CD4-positive, alpha-beta T cell (primary cell): ENCODE data around the gene MEPE. TPM values are rescaled to one million over a fixed set of nuclear protein-coding genes. Genes with fewer than 3 reads are reported as not detected.

Experiments
- ATAC-seq: fragments of 200-7000 bp; cut with Tn5 transposase; one replicate; pipeline ENCODE4 v1.10.0; 2022; ENCODE audit warnings: mild to moderate bottlenecking; ENCODE audit not compliant: poor library complexity
- CTCF ChIA-PET: fragments of 350-600 bp; sonication (Branson Sonifier 250); formaldehyde crosslinking; loops from one replicate; lab custom pipeline; 2021; ENCODE audit warnings: antibody characterized with exemption, inconsistent platforms; lab: Charles Lee
- POLR2A ChIA-PET: fragments of 350-600 bp; sonication (Branson Sonifier 250); formaldehyde crosslinking; loops from one replicate; lab custom pipeline; 2021; ENCODE audit warnings: antibody characterized with exemption, inconsistent platforms; lab: Charles Lee
- DNase-seq, 14 experiments: peaks; one replicate each; pipeline ENCODE4 v3.0.0-alpha.2; 2013 to 2020; ENCODE audit warnings: mixed read lengths in 2 of 14
- H3K27ac ChIP-seq, 2 donors: one replicate each; pipeline versions ENCODE4 v1.5.1 to v1.7.0; 2013; ENCODE audit warnings: low read length in 2 of 2, low read depth in 1 of 2, mild to moderate bottlenecking in 1 of 2
- H3K27me3 ChIP-seq, 2 experiments: 1 replicate in 1 of 2; 2 replicates in 1 of 2; pipeline versions ENCODE4 v1.6.1 to v1.7.0; 2013; ENCODE audit warnings: low read length in 2 of 2, control low read depth in 1 of 2, mild to moderate bottlenecking in 1 of 2, moderate library complexity in 1 of 2; ENCODE audit not compliant: insufficient read depth in 2 of 2, control insufficient read depth in 1 of 2
- H3K36me3 ChIP-seq: one replicate; pipeline ENCODE4 v1.6.1; 2013; ENCODE audit warnings: low read length, control low read depth; ENCODE audit not compliant: insufficient read depth
- H3K4me1 ChIP-seq: one replicate; pipeline ENCODE4 v1.6.1; 2013; ENCODE audit warnings: low read length, control low read depth; ENCODE audit not compliant: insufficient read depth
- H3K4me3 ChIP-seq: one replicate; pipeline ENCODE4 v1.5.1; 2013; ENCODE audit warnings: mild to moderate bottlenecking, low read length, moderate library complexity
- H3K9me3 ChIP-seq, 2 experiments: 1 replicate in 1 of 2; 2 replicates in 1 of 2; pipeline versions ENCODE4 v1.6.1 to v1.7.0; 2013; ENCODE audit warnings: low read length in 2 of 2, mild to moderate bottlenecking in 2 of 2, control low read depth in 1 of 2, moderate library complexity in 1 of 2; ENCODE audit not compliant: control insufficient read depth in 1 of 2, insufficient read depth in 1 of 2
- H3K27ac Mint-ChIP-seq: one replicate; pipeline ENCODE4 v1.8.0; 2020; ENCODE audit warnings: mixed read lengths
- H3K27me3 Mint-ChIP-seq: one replicate; pipeline ENCODE4 v1.8.0; 2021; ENCODE audit warnings: mixed read lengths
- H3K36me3 Mint-ChIP-seq: one replicate; pipeline ENCODE4 v1.8.0; 2021; ENCODE audit warnings: low read depth, mixed read lengths
- H3K4me1 Mint-ChIP-seq: one replicate; pipeline ENCODE4 v1.8.0; 2021; ENCODE audit warnings: low read depth, mixed read lengths
- H3K4me3 Mint-ChIP-seq: one replicate; pipeline ENCODE4 v1.8.0; 2020; ENCODE audit warnings: mild to moderate bottlenecking, mixed read lengths
- H3K9me3 Mint-ChIP-seq: one replicate; pipeline ENCODE4 v1.8.0; 2020; ENCODE audit warnings: mixed read lengths
- CTCF ChIP-seq: fragments of 200-600 bp; IDR thresholded peaks from one replicate; pipeline ENCODE4 v1.8.0; 2022; ENCODE audit warnings: antibody characterized with exemption, mild to moderate bottlenecking
- intact Hi-C, 2 experiments: fragments of 100-400 bp; cut with DNase I in 1 of 2; cut with micrococcal nuclease in 1 of 2; formaldehyde crosslinking; loops; one replicate each; pipeline versions ENCODE4 v1.15.1 to v1.9.0; 2023 to 2025; cut with DNase I, micrococcal nuclease
- total RNA-seq, 174 experiments: library from RNA in 2 of 174; stranded (reverse) in 2 of 174; gene quantifications; one replicate each; pipeline ENCODE4 v1.2.3 and lab custom pipeline; 2021 to 2026

Gene MEPE
- total RNA-seq, 2 experiments from 2014 or later, result not detected

GRCh38 chr4:87880106-87880505, 47.3 kb downstream of the MEPE start:
- Histone ChIP-seq H3K27me3 (no peaks in the 10 kb centered on the region), H3K9me3 (no peaks in the 10 kb centered on the region), H3K36me3 (no peaks in the 10 kb centered on the region), H3K4me3 (no peak overlapping the region), H3K27ac (no peak overlapping the region), H3K4me1 (no peaks in the 10 kb centered on the region)
- DNase-seq, result no peak
- Mint-ChIP-seq H3K27me3 (peaks cover 8% of the 10 kb centered on the region), H3K9me3 (no peaks in the 10 kb centered on the region), H3K4me1 (no peaks in the 10 kb centered on the region), H3K36me3 (no peaks in the 10 kb centered on the region), H3K4me3 (no peak overlapping the region), H3K27ac (no peak overlapping the region)
- no peak for TF ChIP-seq CTCF
- CTCF ChIA-PET, result no interaction called here
- POLR2A ChIA-PET, result no interaction called here
- ATAC-seq, result no peak
- intact Hi-C loops, result no loop called here

- Mint-ChIP-seq H3K27ac (no peak overlapping the region), H3K36me3 (no peaks in the 10 kb centered on the region), H3K4me3 (no peak overlapping the region), H3K9me3 (no peaks in the 10 kb centered on the region), H3K27me3 (peaks cover 10% of the 10 kb centered on the region), H3K4me1 (no peaks in the 10 kb centered on the region)
- no peak overlapping the region for H3K27ac ChIP-seq
- intact Hi-C loops, result no loop called here
- H3K4me1 ChIP-seq, result no peaks in the 10 kb centered on the region
- no peak for DNase-seq
- H3K4me3 ChIP-seq, result no peak overlapping the region
- H3K27me3 ChIP-seq, result peaks cover 0 to 3% of the 10 kb centered on the region in 2 experiments
- CTCF ChIA-PET, result no interaction called here
- no peaks in the 10 kb centered on the region for H3K9me3 ChIP-seq
- POLR2A ChIA-PET, result no interaction called here
- TF ChIP-seq CTCF, result no peak
- no peak for ATAC-seq
- H3K36me3 ChIP-seq, result no peaks in the 10 kb centered on the region
Observed at GRCh38 chr4:87881115-87881514, 48.3 kb downstream of the MEPE start.

GRCh38 chr4:87882321-87882720, 49.6 kb downstream of the MEPE start:
- Mint-ChIP-seq H3K27ac (no peak overlapping the region), H3K4me1 (no peaks in the 10 kb centered on the region), H3K27me3 (peaks cover 8% of the 10 kb centered on the region), H3K36me3 (no peaks in the 10 kb centered on the region), H3K9me3 (no peaks in the 10 kb centered on the region), H3K4me3 (no peak overlapping the region)
- ChIA-PET CTCF (no interaction called here), POLR2A (no interaction called here)
- intact Hi-C loops, result no loop called here
- Histone ChIP-seq H3K27ac (no peak overlapping the region), H3K4me1 (no peaks in the 10 kb centered on the region), H3K4me3 (no peak overlapping the region), H3K9me3 (no peaks in the 10 kb centered on the region), H3K27me3 (peaks cover 0 to 3% of the 10 kb centered on the region in 2 experiments), H3K36me3 (no peaks in the 10 kb centered on the region)
- ATAC-seq (no peak), DNase-seq (no peak)
- TF ChIP-seq CTCF, result no peak
